Measurements from ENCODE around the gene PIWIL4. TPM values are rescaled to one million over a fixed set of nuclear protein-coding genes. Genes with fewer than 3 reads are reported as not detected.
"Not testable (repeated sequence)": the region's sequence is repeated elsewhere in the genome, so short reads cannot be mapped to it uniquely, and the experiment has no call there.

The PIWIL4 gene
- total RNA-seq, 1 donor from 2014 or later = 0.62 TPM

- Mint-ChIP-seq H3K27ac (no peak overlapping the region), H3K4me3 (no peak overlapping the region), H3K4me1 (no peaks in the 10 kb centered on the region), H3K9me3 (no peaks in the 10 kb centered on the region), H3K36me3 (ENCODE audit: low read depth) (no peaks in the 10 kb centered on the region), H3K27me3 (no peaks in the 10 kb centered on the region)
- DNase-seq = no peak
- ChIA-PET CTCF (no interaction called here), POLR2A (no interaction called here)
- intact Hi-C loops (cut with micrococcal nuclease) = no loop called here
- TF ChIP-seq CTCF (IDR thresholded peaks at IDR 0.05) = no peak
- ATAC-seq (ENCODE audit: low read depth) = no peak
Measured at GRCh38 chr11:94563176-94563847, 3.9 kb upstream of the PIWIL4 start.

GRCh38 chr11:94563848-94564467, 3.2 kb upstream of the PIWIL4 start:
- intact Hi-C loops (cut with micrococcal nuclease) = no loop called here
- H3K27me3 Mint-ChIP-seq = no peaks in the 10 kb centered on the region
- H3K27ac Mint-ChIP-seq = no peak overlapping the region
- ChIA-PET POLR2A (no interaction called here), CTCF (no interaction called here)
- ATAC-seq (ENCODE audit: low read depth) (no peak), DNase-seq (no peak)
- TF ChIP-seq CTCF (IDR thresholded peaks at IDR 0.05) = no peak
- no peak overlapping the region for H3K4me3 Mint-ChIP-seq
- H3K9me3 Mint-ChIP-seq = no peaks in the 10 kb centered on the region
- no peaks in the 10 kb centered on the region for H3K36me3 Mint-ChIP-seq (ENCODE audit: low read depth)
- no peaks in the 10 kb centered on the region for H3K4me1 Mint-ChIP-seq

- DNase-seq = no peak
- CTCF ChIA-PET = no interaction called here
- Mint-ChIP-seq H3K9me3 (no peaks in the 10 kb centered on the region), H3K27ac (no peak overlapping the region), H3K27me3 (no peaks in the 10 kb centered on the region), H3K4me1 (no peaks in the 10 kb centered on the region), H3K4me3 (no peak overlapping the region), H3K36me3 (ENCODE audit: low read depth) (no peaks in the 10 kb centered on the region)
- POLR2A ChIA-PET = no interaction called here
- intact Hi-C loops (cut with micrococcal nuclease) = no loop called here
- ATAC-seq (ENCODE audit: low read depth) = no peak
- TF ChIP-seq CTCF (IDR thresholded peaks at IDR 0.05) = no peak
Measured at GRCh38 chr11:94568200-94568599, 1.0 kb downstream of the PIWIL4 start.

- H3K27me3 Mint-ChIP-seq = no peaks in the 10 kb centered on the region
- DNase-seq (no peak), ATAC-seq (ENCODE audit: low read depth) (no peak)
- TF ChIP-seq CTCF (IDR thresholded peaks at IDR 0.05) = no peak
- POLR2A ChIA-PET = no interaction called here
- H3K4me3 Mint-ChIP-seq = no peak overlapping the region
- CTCF ChIA-PET = no interaction called here
- H3K9me3 Mint-ChIP-seq = no peaks in the 10 kb centered on the region
- no peaks in the 10 kb centered on the region for H3K4me1 Mint-ChIP-seq
- H3K36me3 Mint-ChIP-seq (ENCODE audit: low read depth) = no peaks in the 10 kb centered on the region
- H3K27ac Mint-ChIP-seq = no peak overlapping the region
- intact Hi-C loops (cut with micrococcal nuclease) = no loop called here
Measured at GRCh38 chr11:94568717-94569116, 1.5 kb downstream of the PIWIL4 start.

- ATAC-seq (ENCODE audit: low read depth); H3K27ac Mint-ChIP-seq; H3K4me3 Mint-ChIP-seq; H3K4me1 Mint-ChIP-seq; DNase-seq; intact Hi-C loops (cut with micrococcal nuclease); H3K9me3 Mint-ChIP-seq; CTCF ChIA-PET; H3K36me3 Mint-ChIP-seq (ENCODE audit: low read depth): not testable (repeated sequence)
- H3K27me3 Mint-ChIP-seq = peaks cover 11% of the 10 kb centered on the region
- POLR2A ChIA-PET = interaction anchor here (0.5 kb wide), 1 partner anchor 1180 kb away, joined by 3 read pairs; no protein-coding TSS in a partner anchor
Measured at GRCh38 chr11:94572975-94573374, 5.8 kb downstream of the PIWIL4 start.
